ENCODE data around the gene NSRP1.
"Not testable (repeated sequence)": the region's sequence is repeated elsewhere in the genome, so short reads cannot be mapped to it uniquely, and the experiment has no call there.

Gene NSRP1

GRCh38 chr17:30188211-30188939 lies 71.8 kb downstream of the NSRP1 start:
- no peak for FAIRE-seq

GRCh38 chr17:30191072-30191471 lies 74.5 kb downstream of the NSRP1 start:
- no peak for FAIRE-seq

GRCh38 chr17:30196504-30196903 lies 79.9 kb downstream of the NSRP1 start:
- FAIRE-seq, result no peak

- FAIRE-seq, result no peak
Measured at GRCh38 chr17:30197416-30197815, 80.8 kb downstream of the NSRP1 start.

GRCh38 chr17:30199600-30199999 lies 83.0 kb downstream of the NSRP1 start:
- FAIRE-seq, result no peak

GRCh38 chr17:30200106-30200505 lies 83.5 kb downstream of the NSRP1 start:
- FAIRE-seq, result no peak

GRCh38 chr17:30200656-30201055 lies 84.0 kb downstream of the NSRP1 start:
- FAIRE-seq, result not testable (repeated sequence)

GRCh38 chr17:30203471-30203981 lies 86.9 kb downstream of the NSRP1 start:
- FAIRE-seq, result no peak

- FAIRE-seq, result no peak
Measured at GRCh38 chr17:30207655-30208054, 91.0 kb downstream of the NSRP1 start.

GRCh38 chr17:30208214-30208613 lies 91.6 kb downstream of the NSRP1 start:
- no peak for FAIRE-seq

- FAIRE-seq, result no peak
Measured at GRCh38 chr17:30209930-30210329, 93.3 kb downstream of the NSRP1 start.

GRCh38 chr17:30210366-30210765 lies 93.8 kb downstream of the NSRP1 start:
- FAIRE-seq, result no peak

- FAIRE-seq, result no peak
Measured at GRCh38 chr17:30210901-30211300, 94.3 kb downstream of the NSRP1 start.

GRCh38 chr17:30211371-30211770 lies 94.8 kb downstream of the NSRP1 start:
- FAIRE-seq, result no peak

GRCh38 chr17:30212750-30213149 lies 96.1 kb downstream of the NSRP1 start:
- FAIRE-seq, result no peak

- no peak for FAIRE-seq
Measured at GRCh38 chr17:30217054-30217453, 100.4 kb downstream of the NSRP1 start.

GRCh38 chr17:30217746-30218245 lies 101.2 kb downstream of the NSRP1 start:
- no peak for FAIRE-seq

GRCh38 chr17:30218799-30219198 lies 102.2 kb downstream of the NSRP1 start:
- no peak for FAIRE-seq

- no peak for FAIRE-seq
Measured at GRCh38 chr17:30219315-30219714, 102.7 kb downstream of the NSRP1 start.

- FAIRE-seq, result no peak
Measured at GRCh38 chr17:30219833-30220232, 103.2 kb downstream of the NSRP1 start.

GRCh38 chr17:30220414-30220813 lies 103.8 kb downstream of the NSRP1 start:
- no peak for FAIRE-seq

GRCh38 chr17:30221346-30221745 lies 104.7 kb downstream of the NSRP1 start:
- no peak for FAIRE-seq

- no peak for FAIRE-seq
Measured at GRCh38 chr17:30222251-30222650, 105.6 kb downstream of the NSRP1 start.

- FAIRE-seq, result no peak
Measured at GRCh38 chr17:30222721-30223175, 106.1 kb downstream of the NSRP1 start.
